MG63 (cell line): Measurements from ENCODE around the gene CIAO3. TPM values are rescaled to one million over a fixed set of nuclear protein-coding genes. Genes with fewer than 3 reads are reported as not detected.
"Not testable (repeated sequence)": the region's sequence is repeated elsewhere in the genome, so short reads cannot be mapped to it uniquely, and the experiment has no call there.

ENCODE experiments used
- DNase-seq: peaks from one replicate; pipeline ENCODE4 v3.0.0-alpha.2; 2020
- H3K27me3 ChIP-seq: fragments of 250-450 bp; sonication (Bioruptor Pico); 2 replicates; pipeline ENCODE4 v1.5.1; 2020; ENCODE audit warnings: mild to moderate bottlenecking, moderate library complexity
- H3K36me3 ChIP-seq: fragments of 250-450 bp; sonication (Bioruptor Pico); 2 replicates; pipeline ENCODE4 v1.5.1; 2020; ENCODE audit warnings: mild to moderate bottlenecking, moderate library complexity
- H3K4me3 ChIP-seq: fragments of 250-450 bp; sonication (Bioruptor Pico); 2 replicates; pipeline ENCODE4 v1.5.1; 2020; ENCODE audit warnings: mild to moderate bottlenecking, moderate library complexity
- H3K9me3 ChIP-seq: fragments of 250-450 bp; sonication (Bioruptor Pico); 2 replicates; pipeline ENCODE4 v1.5.1; 2020; ENCODE audit warnings: mild to moderate bottlenecking, moderate library complexity
- total RNA-seq: library from RNA; depleted of rRNA; stranded (reverse); fragments of >200 nt; shearing (Covaris generic); gene quantifications from 2 replicates; pipeline ENCODE4 v1.2.3, GENCODE V29; 2014; ENCODE audit warnings: low replicate concordance

The CIAO3 gene
- total RNA-seq, 1 experiment from 2014 or later: 39.0 TPM

GRCh38 chr16:749010-749409 is 8.2 kb upstream of the CIAO3 start:
- DNase-seq: no peak
- H3K4me3 ChIP-seq: no peak overlapping the region

GRCh38 chr16:747978-748746 is 7.4 kb upstream of the CIAO3 start:
- DNase-seq: no peak
- Histone ChIP-seq H3K27me3 (no peaks in the 10 kb centered on the region), H3K4me3 (no peak overlapping the region), H3K9me3 (no peaks in the 10 kb centered on the region), H3K36me3 (no peaks in the 10 kb centered on the region)

More at GRCh38 chr16:749010-749409, 8.2 kb upstream of the CIAO3 start:
- Histone ChIP-seq H3K36me3 (no peaks in the 10 kb centered on the region), H3K27me3 (no peaks in the 10 kb centered on the region), H3K9me3 (no peaks in the 10 kb centered on the region)

- Histone ChIP-seq H3K4me3 (no peak overlapping the region), H3K36me3 (no peaks in the 10 kb centered on the region), H3K9me3 (no peaks in the 10 kb centered on the region), H3K27me3 (no peaks in the 10 kb centered on the region)
- no peak for DNase-seq
Observed at GRCh38 chr16:746637-747036, 5.8 kb upstream of the CIAO3 start.

- no peaks in the 10 kb centered on the region for H3K9me3 ChIP-seq
- H3K4me3 ChIP-seq: no peak overlapping the region
- H3K36me3 ChIP-seq: no peaks in the 10 kb centered on the region; the same call in 1 of the 2 replicates
- no peaks in the 10 kb centered on the region for H3K27me3 ChIP-seq
- DNase-seq: no peak
Observed at GRCh38 chr16:745739-746138, 4.9 kb upstream of the CIAO3 start.

- H3K9me3 ChIP-seq: no peaks in the 10 kb centered on the region
- no peaks in the 10 kb centered on the region for H3K27me3 ChIP-seq
- H3K36me3 ChIP-seq: peaks cover 8% of the 10 kb centered on the region
- no peak for DNase-seq
- no peak overlapping the region for H3K4me3 ChIP-seq
Observed at GRCh38 chr16:743794-744500, 3.1 kb upstream of the CIAO3 start.

- not testable (repeated sequence) for DNase-seq, H3K27me3 ChIP-seq, H3K4me3 ChIP-seq, H3K9me3 ChIP-seq
- peaks cover 15% of the 10 kb centered on the region for H3K36me3 ChIP-seq
Observed at GRCh38 chr16:742894-743293, 2.1 kb upstream of the CIAO3 start.

GRCh38 chr16:741986-742629 is 1.3 kb upstream of the CIAO3 start:
- no peak overlapping the region for H3K4me3 ChIP-seq
- peaks cover 20% of the 10 kb centered on the region for H3K36me3 ChIP-seq
- no peak for DNase-seq
- H3K9me3 ChIP-seq: no peaks in the 10 kb centered on the region
- H3K27me3 ChIP-seq: no peaks in the 10 kb centered on the region

GRCh38 chr16:740459-740763 is 386 bp downstream of the CIAO3 start:
- DNase-seq: no peak
- Histone ChIP-seq H3K9me3 (no peaks in the 10 kb centered on the region), H3K4me3 (peak overlapping the region; percentile 99)

GRCh38 chr16:739560-740458 is 988 bp downstream of the CIAO3 start:
- DNase-seq: no peak
- Histone ChIP-seq H3K9me3 (no peaks in the 10 kb centered on the region), H3K4me3 (peak overlapping the region; percentile 99), H3K27me3 (no peaks in the 10 kb centered on the region), H3K36me3 (peaks cover 35% of the 10 kb centered on the region)

More at GRCh38 chr16:740459-740763, 386 bp downstream of the CIAO3 start:
- no peaks in the 10 kb centered on the region for H3K27me3 ChIP-seq
- H3K36me3 ChIP-seq: peaks cover 35% of the 10 kb centered on the region

- no peak for DNase-seq
- no peaks in the 10 kb centered on the region for H3K9me3 ChIP-seq
- no peak overlapping the region for H3K4me3 ChIP-seq
- peaks cover 52% of the 10 kb centered on the region for H3K36me3 ChIP-seq
- H3K27me3 ChIP-seq: no peaks in the 10 kb centered on the region
Observed at GRCh38 chr16:736936-737481, 3.8 kb downstream of the CIAO3 start.

GRCh38 chr16:735982-736453 is 4.8 kb downstream of the CIAO3 start:
- Histone ChIP-seq H3K36me3 (peaks cover 55% of the 10 kb centered on the region), H3K9me3 (no peaks in the 10 kb centered on the region), H3K27me3 (no peaks in the 10 kb centered on the region), H3K4me3 (no peak overlapping the region)
- DNase-seq: no peak

- H3K4me3 ChIP-seq: no peak overlapping the region
- H3K27me3 ChIP-seq: no peaks in the 10 kb centered on the region
- H3K36me3 ChIP-seq: peaks cover 51% of the 10 kb centered on the region
- no peak for DNase-seq
- no peaks in the 10 kb centered on the region for H3K9me3 ChIP-seq
Observed at GRCh38 chr16:734981-735881, 5.6 kb downstream of the CIAO3 start.

GRCh38 chr16:734208-734980 is 6.4 kb downstream of the CIAO3 start:
- DNase-seq: no peak
- Histone ChIP-seq H3K36me3 (peaks cover 51% of the 10 kb centered on the region), H3K9me3 (no peaks in the 10 kb centered on the region), H3K27me3 (no peaks in the 10 kb centered on the region), H3K4me3 (no peak overlapping the region)

- Histone ChIP-seq H3K36me3 (peaks cover 44% of the 10 kb centered on the region), H3K27me3 (no peaks in the 10 kb centered on the region), H3K4me3 (no peak overlapping the region), H3K9me3 (no peaks in the 10 kb centered on the region)
- no peak for DNase-seq
Observed at GRCh38 chr16:733382-734207, 7.2 kb downstream of the CIAO3 start.
